ENCODE measurements around the gene SNCB.

Gene SNCB

GRCh38 chr5:176644878-176645670, 14.7 kb upstream of the SNCB start:
- TF ChIP-seq POLR2A (IDR thresholded peaks at IDR 0.05; ENCODE audit: low read depth, low read length): no peak
- DNase-seq (ENCODE audit: insufficient read length, low spot score): no peak
- no peak for FAIRE-seq

GRCh38 chr5:176644294-176644693, 14.0 kb upstream of the SNCB start:
- TF ChIP-seq POLR2A (IDR thresholded peaks at IDR 0.05; ENCODE audit: low read depth, low read length): no peak

GRCh38 chr5:176643491-176644219, 13.3 kb upstream of the SNCB start:
- TF ChIP-seq POLR2A (IDR thresholded peaks at IDR 0.05; ENCODE audit: low read depth, low read length): no peak
- DNase-seq (ENCODE audit: insufficient read length, low spot score) (no peak), FAIRE-seq (no peak)

More at GRCh38 chr5:176644294-176644693, 14.0 kb upstream of the SNCB start:
- DNase-seq (ENCODE audit: insufficient read length, low spot score) (no peak), FAIRE-seq (no peak)

GRCh38 chr5:176642675-176643490, 12.5 kb upstream of the SNCB start:
- FAIRE-seq (no peak), DNase-seq (ENCODE audit: insufficient read length, low spot score) (no peak)
- no peak for TF ChIP-seq POLR2A (IDR thresholded peaks at IDR 0.05; ENCODE audit: low read depth, low read length)

- TF ChIP-seq POLR2A (IDR thresholded peaks at IDR 0.05; ENCODE audit: low read depth, low read length): no peak
- no peak for DNase-seq (ENCODE audit: insufficient read length, low spot score)
- no peak for FAIRE-seq
These were observed 10.3 kb upstream of the SNCB start for GRCh38 chr5:176640616-176641015.

- no peak for TF ChIP-seq POLR2A (IDR thresholded peaks at IDR 0.05; ENCODE audit: low read depth, low read length)
- FAIRE-seq (no peak), DNase-seq (ENCODE audit: insufficient read length, low spot score) (no peak)
These were observed 9.6 kb upstream of the SNCB start for GRCh38 chr5:176639981-176640380.

- TF ChIP-seq POLR2A (IDR thresholded peaks at IDR 0.05; ENCODE audit: low read depth, low read length): no peak
- no peak for FAIRE-seq
- DNase-seq (ENCODE audit: insufficient read length, low spot score): no peak
These were observed 8.9 kb upstream of the SNCB start for GRCh38 chr5:176639208-176639607.

GRCh38 chr5:176638437-176638836, 8.1 kb upstream of the SNCB start:
- DNase-seq (ENCODE audit: insufficient read length, low spot score): no peak
- FAIRE-seq: no peak
- TF ChIP-seq POLR2A (IDR thresholded peaks at IDR 0.05; ENCODE audit: low read depth, low read length): no peak

- no peak for FAIRE-seq
- TF ChIP-seq POLR2A (IDR thresholded peaks at IDR 0.05; ENCODE audit: low read depth, low read length): no peak
These were observed 7.2 kb upstream of the SNCB start for GRCh38 chr5:176637556-176637955.

GRCh38 chr5:176636426-176636825, 6.1 kb upstream of the SNCB start:
- no peak for FAIRE-seq
- DNase-seq (ENCODE audit: insufficient read length, low spot score): no peak
- TF ChIP-seq POLR2A (IDR thresholded peaks at IDR 0.05; ENCODE audit: low read depth, low read length): no peak

More at GRCh38 chr5:176637556-176637955, 7.2 kb upstream of the SNCB start:
- DNase-seq (ENCODE audit: insufficient read length, low spot score): no peak

GRCh38 chr5:176633598-176633997, 3.3 kb upstream of the SNCB start:
- FAIRE-seq (no peak), DNase-seq (ENCODE audit: insufficient read length, low spot score) (no peak)
- no peak for TF ChIP-seq POLR2A (IDR thresholded peaks at IDR 0.05; ENCODE audit: low read depth, low read length)

GRCh38 chr5:176632745-176633144, 2.4 kb upstream of the SNCB start:
- TF ChIP-seq POLR2A (IDR thresholded peaks at IDR 0.05; ENCODE audit: low read depth, low read length): no peak
- no peak for DNase-seq (ENCODE audit: insufficient read length, low spot score)
- FAIRE-seq: no peak

- no peak for TF ChIP-seq POLR2A (IDR thresholded peaks at IDR 0.05; ENCODE audit: low read depth, low read length)
- no peak for FAIRE-seq
- DNase-seq (ENCODE audit: insufficient read length, low spot score): no peak
These were observed 1.3 kb upstream of the SNCB start for GRCh38 chr5:176631383-176632200.
